Adrenal gland (tissue), 5 donors: ENCODE data around the gene SPOCK1.

Source experiments
- CTCF ChIP-seq, 6 experiments: fragments of 450-650 bp in 4 of 6; fragments of 200-600 bp in 2 of 6; sonication (generic) in 1 of 6; IDR thresholded peaks; 1 replicate in 5 of 6; 2 replicates in 1 of 6; pipeline versions ENCODE4 v1.5.1 to v1.8.0; 2016 to 2021; ENCODE audit warnings: antibody characterized with exemption in 6 of 6, mild to moderate bottlenecking in 2 of 6, moderate library complexity in 1 of 6
- POLR2A ChIP-seq, 2 donors: fragments of 450-650 bp; IDR thresholded peaks; one replicate each; pipeline ENCODE4 v1.6.1; 2017; ENCODE audit warnings: antibody characterized with exemption in 2 of 2, mild to moderate bottlenecking in 2 of 2, moderate library complexity in 1 of 2
- donor health status: DM: no; HTN: no; CAD: no.

GRCh38 chr5:137407090-137407489, 92.0 kb downstream of the SPOCK1 start:
- TF ChIP-seq POLR2A (IDR thresholded peaks at IDR 0.05) (no peak), CTCF (IDR thresholded peaks at IDR 0.05) (no peak)
